Activated CD4-positive, alpha-beta T cell treated with anti-CD3 and anti-CD28 coated beads for 36 hours (primary cell): ENCODE data around the gene TULP1. TPM values are rescaled to one million over a fixed set of nuclear protein-coding genes. Genes with fewer than 3 reads are reported as not detected.
A peak's percentile ranks its signal among the peaks of the same experiment; 100 is the strongest.

Experiments
- microRNA-seq: library from miRNA; unstranded; fragments of <30 nt; microRNA quantifications from one replicate; pipeline ENCODE4 v1.2.0, GENCODE V29; 2021; ENCODE audit warnings: borderline replicate concordance
- total RNA-seq, 2 experiments: library from RNA; stranded (reverse); gene quantifications; one replicate each; pipeline ENCODE4 v1.2.3, GENCODE V29; 2021

The TULP1 gene
- total RNA-seq, 2 experiments from 2014 or later = not detected

Small RNAs within 50 kb of the gene (microRNA-seq; reads per million reads assigned to microRNA genes)
- gene MIR7111 = 8.5 reads per million, percentile 25 among the genes with 10 or more reads in this experiment

Other genes with a start within 250 kb of the TULP1 start
- gene DEF6, start 215.1 kb downstream of the TULP1 start, total RNA-seq = 10 to 100 TPM; 74.1 to 86.6 TPM
- 10 to 100 TPM; 16.5 to 19.2 TPM for gene PPARD, start 170.3 kb downstream of the TULP1 start, total RNA-seq
- gene FANCE, start 60.6 kb downstream of the TULP1 start, total RNA-seq = 10 to 100 TPM; 14.3 to 14.8 TPM
- gene RPL10A, start 44.5 kb downstream of the TULP1 start, total RNA-seq = 1,000 to 10,000 TPM; 1,952 to 2,334 TPM
- 1 to 10 TPM; 1.4 to 1.5 TPM for gene TEAD3, start 15.8 kb downstream of the TULP1 start, total RNA-seq
- 100 to 1,000 TPM; 140 to 141 TPM for gene FKBP5, start 176.0 kb upstream of the TULP1 start, total RNA-seq
- gene ARMC12, start 224.1 kb upstream of the TULP1 start, total RNA-seq = 1 to 10 TPM; 1.3 to 3.0 TPM